Endothelial cell of umbilical vein (primary cell): ENCODE results near the gene NGFR.

Experiments
- EZH2 ChIP-seq: IDR thresholded peaks from 2 replicates; pipeline ENCODE4 v1.6.1; 2012; ENCODE audit warnings: borderline replicate concordance, low read depth, mild to moderate bottlenecking, moderate library complexity, low read length, inconsistent platforms; ENCODE audit not compliant: severe bottlenecking
- GATA2 ChIP-seq: IDR thresholded peaks from 2 replicates; pipeline ENCODE4 v1.7.0; 2011; ENCODE audit warnings: low read depth, mild to moderate bottlenecking, moderate library complexity, mixed read lengths, low read length; ENCODE audit not compliant: insufficient read length, insufficient read depth
- POLR2A ChIP-seq: IDR thresholded peaks from 2 replicates; pipeline ENCODE4 v1.6.1; 2012; ENCODE audit warnings: low read depth, mild to moderate bottlenecking, control low read depth, low read length
- POLR2AphosphoS5 ChIP-seq: IDR thresholded peaks from 2 replicates; pipeline ENCODE4 v1.6.1; 2012; ENCODE audit warnings: low read depth, mild to moderate bottlenecking, control low read depth, low read length, moderate library complexity; ENCODE audit not compliant: insufficient read depth
- TF ChIP-seq, protein P1 (sequence below), 2 donors: IDR thresholded peaks; 1 replicate in 1 of 2; 2 replicates in 1 of 2; pipeline ENCODE4 v1.5.1; 2011; ENCODE audit warnings: low read length in 2 of 2, mild to moderate bottlenecking in 2 of 2, moderate library complexity in 2 of 2, control low read depth in 1 of 2, inconsistent platforms in 1 of 2, low read depth in 1 of 2; ENCODE audit not compliant: insufficient read depth in 1 of 2; ENCODE audit errors: extremely low read depth in 1 of 2
- TF ChIP-seq, protein P2 (sequence below): IDR thresholded peaks from 2 replicates; pipeline ENCODE4 v1.6.1; 2011; ENCODE audit not compliant: insufficient read depth, insufficient read length

DNA sequence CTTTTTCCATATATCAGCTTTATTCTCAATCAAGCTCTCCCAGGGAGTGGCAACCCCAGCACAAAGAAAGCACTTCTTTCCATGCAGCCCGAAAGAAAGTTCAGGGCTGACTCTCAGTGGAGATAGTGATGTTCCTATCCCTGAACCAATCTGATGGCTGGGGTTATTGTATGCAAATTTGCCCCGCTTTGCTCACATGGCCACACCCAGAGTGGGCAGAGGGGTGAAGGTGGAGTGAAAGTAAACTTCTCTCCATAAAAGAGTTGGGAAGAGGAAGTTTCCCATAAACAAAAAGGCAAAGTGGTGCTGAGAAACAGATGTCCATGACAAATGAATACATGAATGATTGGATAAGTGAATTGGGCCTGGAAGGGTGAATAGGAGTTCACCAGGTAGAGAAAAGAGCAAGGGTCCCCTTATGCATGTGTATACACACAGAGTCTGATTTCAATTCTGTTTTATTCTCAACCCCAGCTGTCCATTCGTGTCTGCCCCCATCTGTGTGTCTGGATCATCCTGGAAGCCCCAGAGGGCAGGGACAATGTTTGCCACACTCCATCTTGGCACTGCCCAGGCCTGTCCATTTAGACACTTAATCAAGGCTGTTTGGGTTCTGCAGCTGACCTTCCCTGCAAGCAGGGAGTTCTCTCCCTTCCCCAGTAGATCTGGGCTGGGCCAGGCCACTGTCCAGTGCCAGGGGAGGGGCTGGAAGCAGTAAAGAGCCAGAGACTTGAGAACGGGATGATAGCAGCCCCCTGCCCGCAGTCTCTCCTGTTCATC lies 14.1 kb upstream of the NGFR start:
- TF ChIP-seq, protein P1, sequence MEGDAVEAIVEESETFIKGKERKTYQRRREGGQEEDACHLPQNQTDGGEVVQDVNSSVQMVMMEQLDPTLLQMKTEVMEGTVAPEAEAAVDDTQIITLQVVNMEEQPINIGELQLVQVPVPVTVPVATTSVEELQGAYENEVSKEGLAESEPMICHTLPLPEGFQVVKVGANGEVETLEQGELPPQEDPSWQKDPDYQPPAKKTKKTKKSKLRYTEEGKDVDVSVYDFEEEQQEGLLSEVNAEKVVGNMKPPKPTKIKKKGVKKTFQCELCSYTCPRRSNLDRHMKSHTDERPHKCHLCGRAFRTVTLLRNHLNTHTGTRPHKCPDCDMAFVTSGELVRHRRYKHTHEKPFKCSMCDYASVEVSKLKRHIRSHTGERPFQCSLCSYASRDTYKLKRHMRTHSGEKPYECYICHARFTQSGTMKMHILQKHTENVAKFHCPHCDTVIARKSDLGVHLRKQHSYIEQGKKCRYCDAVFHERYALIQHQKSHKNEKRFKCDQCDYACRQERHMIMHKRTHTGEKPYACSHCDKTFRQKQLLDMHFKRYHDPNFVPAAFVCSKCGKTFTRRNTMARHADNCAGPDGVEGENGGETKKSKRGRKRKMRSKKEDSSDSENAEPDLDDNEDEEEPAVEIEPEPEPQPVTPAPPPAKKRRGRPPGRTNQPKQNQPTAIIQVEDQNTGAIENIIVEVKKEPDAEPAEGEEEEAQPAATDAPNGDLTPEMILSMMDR (IDR thresholded peaks at IDR 0.05; ENCODE audit: extremely low read depth in 1 of 2, insufficient read depth in 1 of 2, low read depth in 1 of 2, low read length in 2 of 2): no peak
- TF ChIP-seq EZH2 (no peak), POLR2AphosphoS5 (no peak), GATA2 (no peak), POLR2A (no peak)
- TF ChIP-seq, protein P2, sequence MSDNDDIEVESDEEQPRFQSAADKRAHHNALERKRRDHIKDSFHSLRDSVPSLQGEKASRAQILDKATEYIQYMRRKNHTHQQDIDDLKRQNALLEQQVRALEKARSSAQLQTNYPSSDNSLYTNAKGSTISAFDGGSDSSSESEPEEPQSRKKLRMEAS: no peak
